ENCODE results near the gene RWDD1. TPM values are rescaled to one million over a fixed set of nuclear protein-coding genes. Genes with fewer than 3 reads are reported as not detected.

Gene RWDD1
- total RNA-seq, 2 experiments from 2014 or later = 33.4 to 38.2 TPM

GRCh38 chr6:116529466-116530290 is 41.6 kb upstream of the RWDD1 start:
- Histone ChIP-seq H3K79me2 (ENCODE audit: insufficient read depth, low read depth, low read length) (no peaks in the 10 kb centered on the region), H3K36me3 (ENCODE audit: insufficient read depth, low read length) (no peaks in the 10 kb centered on the region), H3K9me2 (ENCODE audit: insufficient read depth, low read length) (no peaks in the 10 kb centered on the region; the same call in 1 of the 2 replicates), H3K9me3 (ENCODE audit: low read length) (no peaks in the 10 kb centered on the region), H4K20me1 (ENCODE audit: insufficient read depth, low read length) (no peaks in the 10 kb centered on the region), H3K4me1 (ENCODE audit: insufficient read depth, low read length, poor library complexity, severe bottlenecking) (no peaks in the 10 kb centered on the region), H3K4me3 (ENCODE audit: low read depth, low read length, poor library complexity, severe bottlenecking) (no peak overlapping the region), H3K27ac (ENCODE audit: low read depth, low read length, poor library complexity, severe bottlenecking) (no peak overlapping the region), H2AFZ (ENCODE audit: low read length) (no peak overlapping the region), H3K4me2 (ENCODE audit: low read length) (no peak overlapping the region)
- ChIA-PET CTCF (ENCODE audit: unreplicated experiment) (no interaction called here), POLR2A (interaction anchor here (0.5 kb wide), 1 partner anchor 267 kb away, joined by 3 read pairs; no protein-coding TSS in a partner anchor)
- DNase-seq (ENCODE audit: low spot score) = no peak
- TF ChIP-seq CTCF (conservative IDR thresholded peaks at IDR 0.05; ENCODE audit: low read length) = no peak
- TF ChIP-seq EZH2phosphoT487 (IDR thresholded peaks at IDR 0.05; ENCODE audit: borderline replicate concordance, low read depth, low read length) = no peak
- BruUV-seq (replicated peaks) = no TSS peak
- intact Hi-C loops (cut with micrococcal nuclease; ENCODE audit: unreplicated experiment) = no loop called here

GRCh38 chr6:116530436-116530835 is 40.9 kb upstream of the RWDD1 start:
- CTCF ChIA-PET (ENCODE audit: unreplicated experiment) = no interaction called here
- no peak for TF ChIP-seq EZH2phosphoT487 (IDR thresholded peaks at IDR 0.05; ENCODE audit: borderline replicate concordance, low read depth, low read length)
- no peak for TF ChIP-seq CTCF (conservative IDR thresholded peaks at IDR 0.05; ENCODE audit: low read length)
- H3K9me3 ChIP-seq (ENCODE audit: low read length) = no peaks in the 10 kb centered on the region
- H4K20me1 ChIP-seq (ENCODE audit: insufficient read depth, low read length) = no peaks in the 10 kb centered on the region
- no peaks in the 10 kb centered on the region for H3K9me2 ChIP-seq (ENCODE audit: insufficient read depth, low read length)
- BruUV-seq (replicated peaks) = no TSS peak
- intact Hi-C loops (cut with micrococcal nuclease; ENCODE audit: unreplicated experiment) = no loop called here
- POLR2A ChIA-PET = no interaction called here
- no peaks in the 10 kb centered on the region for H3K4me1 ChIP-seq (ENCODE audit: insufficient read depth, low read length, poor library complexity, severe bottlenecking)
- DNase-seq (ENCODE audit: low spot score) = no peak
- no peaks in the 10 kb centered on the region for H3K36me3 ChIP-seq (ENCODE audit: insufficient read depth, low read length)
- H3K4me3 ChIP-seq (ENCODE audit: low read depth, low read length, poor library complexity, severe bottlenecking) = no peak overlapping the region
- no peaks in the 10 kb centered on the region for H3K79me2 ChIP-seq (ENCODE audit: insufficient read depth, low read depth, low read length)
- no peak overlapping the region for H2AFZ ChIP-seq (ENCODE audit: low read length)
- H3K27ac ChIP-seq (ENCODE audit: low read depth, low read length, poor library complexity, severe bottlenecking) = no peak overlapping the region
- no peak overlapping the region for H3K4me2 ChIP-seq (ENCODE audit: low read length)

Measured in OCI-LY7 (cell line).